ENCODE results near the gene MICAL2. TPM values are rescaled to one million over a fixed set of nuclear protein-coding genes. Genes with fewer than 3 reads are reported as not detected.

The MICAL2 gene
- total and polyA plus RNA-seq, 2 of the 8 experiments (the other 6 are each of a cell fraction or from before 2014, with no cell fraction given), result 1.3 to 4.1 TPM

GRCh38 chr11:12075291-12075690, 35.1 kb upstream of the MICAL2 start:
- H2BK5ac ChIP-seq (ENCODE audit: low read depth, low read length), result no peak overlapping the region
- no peak overlapping the region for H2BK12ac ChIP-seq (ENCODE audit: low read depth, low read length)
- no peak overlapping the region for H4K5ac ChIP-seq (ENCODE audit: insufficient read length, low read depth, low read length)
- no peaks in the 10 kb centered on the region for H3K79me2 ChIP-seq (ENCODE audit: control insufficient read depth in 1 of 2, insufficient read depth in 2 of 2, low read length in 2 of 2)
- H2BK120ac ChIP-seq (replicated peaks; ENCODE audit: low read depth, low read length), result no peak overlapping the region
- no peaks in the 10 kb centered on the region for H3K9me3 ChIP-seq (ENCODE audit: insufficient read depth in 2 of 2, low read depth in 1 of 2, low read length in 1 of 2)
- H2AFZ ChIP-seq (ENCODE audit: low read length), result no peak overlapping the region
- no peak overlapping the region for H3K18ac ChIP-seq (ENCODE audit: extremely low read depth, low read length)
- H3K27ac ChIP-seq (ENCODE audit: low read depth, low read length), result no peak overlapping the region
- no peak overlapping the region for H2AK5ac ChIP-seq (ENCODE audit: low read depth, low read length)
- no peak overlapping the region for H3K14ac ChIP-seq (ENCODE audit: insufficient read length)
- no peaks in the 10 kb centered on the region for H3K27me3 ChIP-seq (replicated peaks in 1 of 4; ENCODE audit: control insufficient read depth in 3 of 4, extremely low read depth in 1 of 4, insufficient read depth in 3 of 4, low read length in 3 of 4)
- no peaks in the 10 kb centered on the region for H3K36me3 ChIP-seq (ENCODE audit: control insufficient read depth in 2 of 4, insufficient read depth in 4 of 4, low read length in 3 of 4)
- H3K79me1 ChIP-seq (ENCODE audit: low read depth, low read length), result no peaks in the 10 kb centered on the region
- no peak overlapping the region for H2BK20ac ChIP-seq (ENCODE audit: low read length)
- no peak overlapping the region for H3K9ac ChIP-seq (replicated peaks in 1 of 4; ENCODE audit: extremely low read depth in 1 of 4, low read depth in 3 of 4, low read length in 3 of 4)
- H3K4me3 ChIP-seq (ENCODE audit: extremely low read depth in 1 of 4, insufficient read depth in 2 of 4, low read depth in 3 of 4, low read length in 4 of 4), result no peak overlapping the region
- H3K23ac ChIP-seq (ENCODE audit: insufficient read length), result no peak overlapping the region
- no peak for TF ChIP-seq POLR2A (IDR thresholded peaks at IDR 0.05; ENCODE audit: control extremely low read depth in 1 of 2, low read depth in 2 of 2, low read length in 2 of 2)
- TF ChIP-seq POLR2AphosphoS5 (IDR thresholded peaks at IDR 0.05; ENCODE audit: low read depth, low read length), result no peak
- TF ChIP-seq CHD1 (IDR thresholded peaks at IDR 0.05; ENCODE audit: low read depth, low read length), result no peak
- no peak for TF ChIP-seq BCL11A (IDR thresholded peaks at IDR 0.05; ENCODE audit: low read depth in 2 of 2, low read length in 2 of 2)
- TF ChIP-seq RNF2 (IDR thresholded peaks at IDR 0.05; ENCODE audit: borderline replicate concordance, low read depth, low read length, missing control alignments, poor library complexity, severe bottlenecking), result no peak
- no peak for TF ChIP-seq E2F6 (IDR thresholded peaks at IDR 0.05)
- TF ChIP-seq GTF2F1 (IDR thresholded peaks at IDR 0.05; ENCODE audit: borderline replicate concordance, low read depth, low read length), result no peak
- no peak overlapping the region for H3K56ac ChIP-seq (replicated peaks; ENCODE audit: insufficient read length, low read depth, low read length)
- no peak overlapping the region for H2BK15ac ChIP-seq (ENCODE audit: low read length)
- no peaks in the 10 kb centered on the region for H4K20me1 ChIP-seq (replicated peaks in 1 of 2; ENCODE audit: control insufficient read depth in 1 of 2, insufficient read depth in 2 of 2, low read length in 2 of 2)
- H3K4ac ChIP-seq (replicated peaks; ENCODE audit: insufficient read length, low read depth, low read length), result no peak overlapping the region
- no peak for FAIRE-seq
- H4K8ac ChIP-seq (ENCODE audit: extremely low read depth, insufficient read depth, low read length), result no peak overlapping the region
- DNase-seq (ENCODE audit: low read depth in 1 of 2, low spot score in 2 of 2), result no peak
- ChIA-PET CTCF (ENCODE audit: partially characterized antibody) (interaction anchor here (1.2 to 7.3 kb wide), 3 partner anchors 12 to 206 kb away, joined by 6 to 28 read pairs (median 7); no protein-coding TSS in a partner anchor), POLR2A (ENCODE audit: partially characterized antibody) (no interaction called here)
- H3K4me1 ChIP-seq (replicated peaks in 1 of 4; ENCODE audit: control insufficient read depth in 3 of 4, insufficient read depth in 4 of 4, low read length in 3 of 4), result no peaks in the 10 kb centered on the region
- H3K23me2 ChIP-seq (ENCODE audit: low read depth, low read length), result no peaks in the 10 kb centered on the region
- H3K4me2 ChIP-seq (ENCODE audit: insufficient read depth in 1 of 2, low read depth in 2 of 2, low read length in 2 of 2), result no peak overlapping the region
- 97% methylated on average over 3 of the region's 3 CpGs; no CpG with 5 or more reads in 1 of the 2 experiments for WGBS, 2 experiments (ENCODE audit: extremely low coverage in 1 of 2, insufficient coverage in 1 of 2, insufficient read length in 1 of 2, insufficient replicate concordance in 2 of 2, low coverage in 1 of 2, low lambda C conversion rate in 2 of 2, missing lambda C conversion rate in 1 of 2)
- H4K91ac ChIP-seq (replicated peaks; ENCODE audit: insufficient read length, low read length), result no peak overlapping the region

All from H1 (cell line).